ENCODE measurements around the gene ARHGEF28.
A peak's percentile ranks its signal among the peaks of the same experiment; 100 is the strongest.

ARHGEF28 gene

GRCh38 chr5:73979321-73979720 lies 353.3 kb downstream of the ARHGEF28 start:
- no peak for TF ChIP-seq CTCF (conservative IDR thresholded peaks at IDR 0.05; ENCODE audit: low read depth, low read length)
- H3K4me3 ChIP-seq (ENCODE audit: low read length), result no peak overlapping the region
- DNase-seq (ENCODE audit: low read depth), result no peak

- no peak overlapping the region for H3K4me3 ChIP-seq (ENCODE audit: low read length)
- no peak for TF ChIP-seq CTCF (conservative IDR thresholded peaks at IDR 0.05; ENCODE audit: low read depth, low read length)
- no peak for DNase-seq (ENCODE audit: low read depth)
These were observed 355.7 kb downstream of the ARHGEF28 start for GRCh38 chr5:73981704-73982103.

- DNase-seq (ENCODE audit: low read depth), result no peak
- no peak overlapping the region for H3K4me3 ChIP-seq (ENCODE audit: low read length)
- TF ChIP-seq CTCF (conservative IDR thresholded peaks at IDR 0.05; ENCODE audit: low read depth, low read length), result no peak
These were observed 357.6 kb downstream of the ARHGEF28 start for GRCh38 chr5:73983644-73984043.

- TF ChIP-seq CTCF (conservative IDR thresholded peaks at IDR 0.05; ENCODE audit: low read depth, low read length), result peak; percentile 67
- DNase-seq (ENCODE audit: low read depth), result no peak
- no peak overlapping the region for H3K4me3 ChIP-seq (ENCODE audit: low read length)
These were observed 359.1 kb downstream of the ARHGEF28 start for GRCh38 chr5:73985145-73985544.

- H3K4me3 ChIP-seq (ENCODE audit: low read length), result no peak overlapping the region
- no peak for TF ChIP-seq CTCF (conservative IDR thresholded peaks at IDR 0.05; ENCODE audit: low read depth, low read length)
These were observed 360.7 kb downstream of the ARHGEF28 start for GRCh38 chr5:73986729-73987128.

GRCh38 chr5:73987915-73988314 lies 361.9 kb downstream of the ARHGEF28 start:
- no peak for TF ChIP-seq CTCF (conservative IDR thresholded peaks at IDR 0.05; ENCODE audit: low read depth, low read length)
- no peak for DNase-seq (ENCODE audit: low read depth)
- no peak overlapping the region for H3K4me3 ChIP-seq (ENCODE audit: low read length)

More at GRCh38 chr5:73986729-73987128, 360.7 kb downstream of the ARHGEF28 start:
- no peak for DNase-seq (ENCODE audit: low read depth)

- no peak for TF ChIP-seq CTCF (conservative IDR thresholded peaks at IDR 0.05; ENCODE audit: low read depth, low read length)
- no peak overlapping the region for H3K4me3 ChIP-seq (ENCODE audit: low read length)
- DNase-seq (ENCODE audit: low read depth), result no peak
These were observed 364.0 kb downstream of the ARHGEF28 start for GRCh38 chr5:73989956-73990355.
